K562 (cell line): ENCODE data around the gene SNX9. TPM values are rescaled to one million over a fixed set of nuclear protein-coding genes. Genes with fewer than 3 reads are reported as not detected.
A peak's percentile ranks its signal among the peaks of the same experiment; 100 is the strongest.

Experiments used
- ATAC-seq: fragments of 200-7000 bp; cut with Tn5 transposase; 3 replicates; pipeline ENCODE4 v1.9.1; 2020; ENCODE audit warnings: moderate library complexity
- BruUV-seq: library from RNA; stranded (reverse); fragments of 400-500 nt; replicated peaks from 2 replicates; lab custom pipeline; 2021; lab: Mats Ljungman, UMichigan
- CTCF ChIA-PET: fragments of 300-600 bp; formaldehyde crosslinking; extraction: SDS; loops from one replicate; lab custom pipeline; 2021; ENCODE audit warnings: low intra/inter-chr PET ratio; lab: Yijun Ruan, JAX
- POLR2A ChIA-PET: fragments of 300-600, 350-650 bp; sonication (Branson Sonifier 250); formaldehyde crosslinking; extraction: SDS; loops from one replicate; lab custom pipeline; 2021; ENCODE audit warnings: antibody characterized with exemption, inconsistent platforms; lab: Yijun Ruan, JAX
- DNase-seq, 4 experiments: peaks; one replicate each; pipeline versions ENCODE4 v3.0.0 to v3.0.0-alpha.2; 2011 to 2018; ENCODE audit warnings: low spot score in 3 of 4, mixed read lengths in 3 of 4; ENCODE audit errors: extremely low read depth in 1 of 4
- FAIRE-seq: peaks from 2 replicates; lab custom pipeline; 2011; peaks lifted over from hg19 to GRCh38; lab: Jason Lieb, UNC
- H2AFZ ChIP-seq: 2 replicates; pipeline ENCODE4 v1.6.0; 2011; ENCODE audit warnings: low read depth, low read length, control low read depth, inconsistent platforms
- H3K27ac ChIP-seq: fragments of 200-600 bp; 3 replicates; pipeline ENCODE4 v1.8.0; 2011; ENCODE audit warnings: low read depth, mild to moderate bottlenecking, control low read depth, inconsistent platforms, low read length, moderate library complexity, mixed read lengths; ENCODE audit errors: extremely low read depth
- H3K27me3 ChIP-seq, 2 experiments: fragments of 300-600 bp in 1 of 2; 2 replicates in 1 of 2; 3 replicates in 1 of 2; pipeline versions ENCODE4 v1.6.0 to v1.8.0; 2011; ENCODE audit warnings: inconsistent platforms in 2 of 2, low read length in 2 of 2, mild to moderate bottlenecking in 1 of 2, mixed read lengths in 1 of 2, moderate library complexity in 1 of 2; ENCODE audit not compliant: control insufficient read depth in 2 of 2, insufficient read depth in 2 of 2
- H3K36me3 ChIP-seq: fragments of 300-600 bp; 3 replicates; pipeline ENCODE4 v1.8.0; 2011; ENCODE audit warnings: mild to moderate bottlenecking, low read length, inconsistent platforms; ENCODE audit not compliant: control insufficient read depth, insufficient read depth
- H3K4me1 ChIP-seq, 2 experiments: fragments of 200-600 bp in 1 of 2; replicated peaks in 1 of 2; 2 replicates in 1 of 2; 3 replicates in 1 of 2; pipeline versions ENCODE4 v1.5.1 to v1.8.0; 2011; ENCODE audit warnings: inconsistent platforms in 2 of 2, low read length in 2 of 2, mild to moderate bottlenecking in 1 of 2, mixed read lengths in 1 of 2, moderate library complexity in 1 of 2; ENCODE audit not compliant: control insufficient read depth in 2 of 2, insufficient read depth in 2 of 2
- H3K4me2 ChIP-seq: 2 replicates; pipeline ENCODE4 v1.6.1; 2011; ENCODE audit warnings: low read length, control low read depth, inconsistent platforms, mixed read lengths; ENCODE audit not compliant: insufficient read depth
- H3K4me3 ChIP-seq: fragments of 200-600 bp; sonication (generic), shearing (Covaris generic); 2 replicates; pipeline ENCODE4 v1.5.1; 2016; ENCODE audit warnings: control low read depth, inconsistent platforms
- H3K79me2 ChIP-seq: fragments of 200-600 bp; 3 replicates; pipeline ENCODE4 v1.8.0; 2011; ENCODE audit warnings: low read length, inconsistent platforms; ENCODE audit not compliant: control insufficient read depth, insufficient read depth
- H3K9ac ChIP-seq, 2 experiments: 2 replicates each; pipeline versions ENCODE4 v1.6.0 to v1.6.1; 2011; ENCODE audit warnings: low read depth in 2 of 2, low read length in 2 of 2, control low read depth in 1 of 2, inconsistent platforms in 1 of 2, mild to moderate bottlenecking in 1 of 2, mixed read lengths in 1 of 2; ENCODE audit not compliant: insufficient read depth in 1 of 2
- H3K9me1 ChIP-seq: one replicate; pipeline ENCODE4 v1.6.0; 2011; ENCODE audit warnings: inconsistent platforms, mild to moderate bottlenecking, low read length, moderate library complexity; ENCODE audit not compliant: control insufficient read depth, insufficient read depth
- H3K9me3 ChIP-seq: replicated peaks from 2 replicates; pipeline ENCODE4 v1.5.1; 2011; ENCODE audit warnings: low read depth, low read length, inconsistent platforms; ENCODE audit not compliant: control insufficient read depth, insufficient read depth
- H4K20me1 ChIP-seq: replicated peaks from 2 replicates; pipeline ENCODE4 v1.6.1; 2011; ENCODE audit warnings: low read length, inconsistent platforms, mixed read lengths; ENCODE audit not compliant: control insufficient read depth, insufficient read depth
- ARID4B ChIP-seq: sonication (generic); formaldehyde crosslinking; IDR thresholded peaks from 2 replicates; pipeline ENCODE4 v1.8.0; 2022; ENCODE audit warnings: mild to moderate bottlenecking, missing genetic modification reagents
- CEBPB ChIP-seq: fragments of 450-650 bp; IDR thresholded peaks from 2 replicates; pipeline ENCODE4 v1.6.1; 2016; ENCODE audit warnings: missing genetic modification characterization, missing compliant biosample characterization
- GATAD2B ChIP-seq: fragments of 450-650 bp; IDR thresholded peaks from 2 replicates; pipeline ENCODE4 v1.6.1; 2017; ENCODE audit warnings: mild to moderate bottlenecking, borderline replicate concordance
- JUND ChIP-seq, 2 experiments: IDR thresholded peaks; 2 replicates in 1 of 2; 3 replicates in 1 of 2; pipeline ENCODE4 v1.6.1; 2011; ENCODE audit warnings: borderline replicate concordance in 2 of 2, low read depth in 2 of 2, low read length in 2 of 2, improper control_type of control experiment in 1 of 2, missing biosample characterization in 1 of 2, missing genetic modification characterization in 1 of 2, missing genetic modification reagents in 1 of 2
- RBM22 ChIP-seq: fragments of 200-400 bp; formaldehyde crosslinking; IDR thresholded peaks from 2 replicates; pipeline ENCODE4 v1.6.1; 2018; ENCODE audit warnings: low read length, low read depth; ENCODE audit not compliant: poor library complexity, severe bottlenecking
- ZNF175 ChIP-seq: fragments of 200-800 bp; sonication (Bioruptor generic); IDR thresholded peaks from 2 replicates; pipeline ENCODE4 v1.6.1; 2016; ENCODE audit warnings: low read depth, mild to moderate bottlenecking, missing genetic modification characterization, missing compliant biosample characterization
- ZNF551 ChIP-seq: fragments of 250-450 bp; sonication (Bioruptor Pico); IDR thresholded peaks from 2 replicates; pipeline ENCODE4 v1.5.0; 2021; ENCODE audit warnings: mild to moderate bottlenecking, moderate library complexity
- ZNF584 ChIP-seq: fragments of 200-800 bp; sonication (Bioruptor generic); IDR thresholded peaks from 2 replicates; pipeline ENCODE4 v1.6.1; 2016; ENCODE audit warnings: low read depth, mild to moderate bottlenecking, missing genetic modification characterization, missing compliant biosample characterization
- WGBS: fragments of 100-300 bp; shearing (Covaris generic); methylation state at CpG from one replicate; pipeline ENCODE4 v1.1.6; 2016; ENCODE audit warnings: low coverage, mixed read lengths; ENCODE audit not compliant: insufficient coverage; ENCODE audit errors: missing lambda C conversion rate; 5-methylcytosine and 5-hydroxymethylcytosine counted together
- in situ Hi-C: fragments of 300-500 bp; cut with MboI; formaldehyde crosslinking; loops from 4 replicates; pipeline ENCODE4 v1.15.0; 2018; ENCODE audit warnings: inconsistent platforms, mixed read lengths
- intact Hi-C: fragments of 100-400 bp; cut with micrococcal nuclease; formaldehyde crosslinking; loops from 2 replicates; pipeline ENCODE4 v1.14.2; 2022
- polyA plus RNA-seq, 8 experiments: library from polyadenylated mRNA; depleted of rRNA in 4 of 8; stranded (reverse) in 5 of 8; unstranded in 3 of 8; fragments of >200 nt; fragmentation: Nextera tagmentation in 2 of 8; fragmentation: Illumina TruSeq in 1 of 8; extraction: Ambion mirVana in 2 of 8; extraction: Trizol in 1 of 8; gene quantifications; 2 replicates each; pipeline versions ENCODE4 v1.2.1 to v1.2.3, GENCODE V29; 2011 to 2014; ENCODE audit warnings: inconsistent platforms in 1 of 8, missing spikeins in 1 of 8
- total RNA-seq, 7 experiments: library from RNA; depleted of rRNA in 6 of 7; stranded (reverse); fragments of >200 nt in 6 of 7; fragmentation: Illumina TruSeq in 2 of 7; extraction: Trizol in 2 of 7; gene quantifications; 2 replicates each; pipeline versions ENCODE4 v1.2.1 to v1.2.3, GENCODE V29; 2011 to 2021; ENCODE audit warnings: low replicate concordance in 1 of 7
- TF ChIP-seq, protein P1 (sequence below), 2 experiments: fragments of 450-650 bp; IDR thresholded peaks; 2 replicates each; pipeline ENCODE4 v1.6.1; 2016

The SNX9 gene
- total and polyA plus RNA-seq, 9 of the 15 experiments (the other 6 are each of a cell fraction or from before 2014, with no cell fraction given): 6.0 to 81.7 (median 57.1) TPM

DNA sequence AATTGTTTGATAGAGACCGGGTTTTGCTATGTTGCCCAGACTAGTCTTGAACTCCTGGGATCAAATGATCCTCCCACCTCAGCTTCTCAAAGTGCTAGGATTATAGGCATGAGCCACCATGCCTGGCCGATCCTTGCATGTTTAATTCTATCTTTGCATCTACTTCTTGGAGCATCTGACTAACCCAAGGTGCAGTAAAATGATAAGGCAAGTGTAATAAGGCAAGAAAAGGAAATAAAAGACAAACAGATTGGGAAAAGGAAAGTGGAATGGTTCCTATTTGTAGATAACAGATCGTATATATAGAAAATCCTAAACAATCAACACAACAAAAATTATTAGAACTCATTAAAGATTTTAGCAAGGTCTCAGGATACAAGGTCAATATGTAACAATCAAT lies 36.8 kb upstream of the SNX9 start (continued):
- TF ChIP-seq ARID4B (no peak), JUND (IDR thresholded peaks at IDR 0.05; ENCODE audit: borderline replicate concordance, low read depth, low read length) (no peak), JUND (tag; IDR thresholded peaks at IDR 0.05; ENCODE audit: borderline replicate concordance, low read depth, low read length) (no peak), RBM22 (no peak), GATAD2B (no peak), ZNF175 (no peak)
- TF ChIP-seq, all 486 proteins: peak for 7

DNA sequence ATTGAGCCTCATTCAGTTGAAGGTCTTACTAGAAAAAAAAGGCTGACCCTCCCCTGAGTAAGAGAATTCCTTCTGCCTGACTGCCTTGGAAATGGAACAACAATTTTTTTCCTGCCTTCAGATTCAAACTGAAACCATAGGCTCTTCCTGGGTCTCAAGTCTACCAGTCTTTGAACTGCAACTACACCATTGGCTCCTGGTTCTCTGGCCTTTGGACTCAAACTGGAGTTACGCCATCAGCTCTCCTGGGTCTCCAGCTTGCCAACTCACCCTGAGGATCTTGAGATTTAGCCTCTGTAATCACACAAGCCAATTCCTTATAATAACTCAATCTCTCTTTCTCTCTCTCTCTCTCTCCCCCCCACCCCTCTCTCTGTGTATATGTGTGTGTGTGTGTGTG lies 36.0 kb upstream of the SNX9 start:
- Histone ChIP-seq H3K4me2 (no peak overlapping the region), H3K9ac (no peak overlapping the region), H3K4me3 (no peak overlapping the region), H4K20me1 (no peaks in the 10 kb centered on the region), H2AFZ (no peak overlapping the region), H3K9me1 (no peaks in the 10 kb centered on the region), H3K27ac (no peak overlapping the region), H3K27me3 (no peaks in the 10 kb centered on the region), H3K36me3 (no peaks in the 10 kb centered on the region), H3K4me1 (peaks cover 4 to 7% of the 10 kb centered on the region in 2 experiments; a peak in 3 of 5 replicates), H3K9me3 (no peaks in the 10 kb centered on the region), H3K79me2 (no peaks in the 10 kb centered on the region)
- ChIA-PET POLR2A (interaction anchor here (0.7 kb wide), 1 partner anchor 19 kb away, joined by 4 read pairs; no protein-coding TSS in a partner anchor), CTCF (no interaction called here)
- WGBS: 88% methylated on average over 1 of the region's 1 CpG
- FAIRE-seq (no peak), DNase-seq (no peak), ATAC-seq (no peak)
- in situ Hi-C loops (no loop called here), intact Hi-C loops (no loop called here)
- TF ChIP-seq, protein P1, sequence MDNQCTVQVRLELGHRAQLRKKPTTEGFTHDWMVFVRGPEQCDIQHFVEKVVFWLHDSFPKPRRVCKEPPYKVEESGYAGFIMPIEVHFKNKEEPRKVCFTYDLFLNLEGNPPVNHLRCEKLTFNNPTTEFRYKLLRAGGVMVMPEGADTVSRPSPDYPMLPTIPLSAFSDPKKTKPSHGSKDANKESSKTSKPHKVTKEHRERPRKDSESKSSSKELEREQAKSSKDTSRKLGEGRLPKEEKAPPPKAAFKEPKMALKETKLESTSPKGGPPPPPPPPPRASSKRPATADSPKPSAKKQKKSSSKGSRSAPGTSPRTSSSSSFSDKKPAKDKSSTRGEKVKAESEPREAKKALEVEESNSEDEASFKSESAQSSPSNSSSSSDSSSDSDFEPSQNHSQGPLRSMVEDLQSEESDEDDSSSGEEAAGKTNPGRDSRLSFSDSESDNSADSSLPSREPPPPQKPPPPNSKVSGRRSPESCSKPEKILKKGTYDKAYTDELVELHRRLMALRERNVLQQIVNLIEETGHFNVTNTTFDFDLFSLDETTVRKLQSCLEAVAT (IDR thresholded peaks at IDR 0.05): no peak
- TF ChIP-seq ZNF584 (CRISPR knock-in tag): no peak
- TF ChIP-seq CEBPB: 0 out of 2 replicates have a peak, but pooled peaks have one; percentile 12
- TF ChIP-seq ZNF551: no peak
- BruUV-seq: no TSS peak
